HEK293 (cell line): ENCODE data around the gene NET1.

ENCODE experiments used
- ZNF140 ChIP-seq: fragments of 450-650 bp; formaldehyde crosslinking; IDR thresholded peaks from 2 replicates; pipeline ENCODE4 v1.5.1; 2016; ENCODE audit warnings: missing biosample characterization, missing genetic modification characterization
- TF ChIP-seq, protein P1 (sequence below): fragments of 450-650 bp; formaldehyde crosslinking; IDR thresholded peaks from 2 replicates; pipeline ENCODE4 v1.5.1; 2016; ENCODE audit warnings: missing biosample characterization, missing genetic modification characterization

DNA sequence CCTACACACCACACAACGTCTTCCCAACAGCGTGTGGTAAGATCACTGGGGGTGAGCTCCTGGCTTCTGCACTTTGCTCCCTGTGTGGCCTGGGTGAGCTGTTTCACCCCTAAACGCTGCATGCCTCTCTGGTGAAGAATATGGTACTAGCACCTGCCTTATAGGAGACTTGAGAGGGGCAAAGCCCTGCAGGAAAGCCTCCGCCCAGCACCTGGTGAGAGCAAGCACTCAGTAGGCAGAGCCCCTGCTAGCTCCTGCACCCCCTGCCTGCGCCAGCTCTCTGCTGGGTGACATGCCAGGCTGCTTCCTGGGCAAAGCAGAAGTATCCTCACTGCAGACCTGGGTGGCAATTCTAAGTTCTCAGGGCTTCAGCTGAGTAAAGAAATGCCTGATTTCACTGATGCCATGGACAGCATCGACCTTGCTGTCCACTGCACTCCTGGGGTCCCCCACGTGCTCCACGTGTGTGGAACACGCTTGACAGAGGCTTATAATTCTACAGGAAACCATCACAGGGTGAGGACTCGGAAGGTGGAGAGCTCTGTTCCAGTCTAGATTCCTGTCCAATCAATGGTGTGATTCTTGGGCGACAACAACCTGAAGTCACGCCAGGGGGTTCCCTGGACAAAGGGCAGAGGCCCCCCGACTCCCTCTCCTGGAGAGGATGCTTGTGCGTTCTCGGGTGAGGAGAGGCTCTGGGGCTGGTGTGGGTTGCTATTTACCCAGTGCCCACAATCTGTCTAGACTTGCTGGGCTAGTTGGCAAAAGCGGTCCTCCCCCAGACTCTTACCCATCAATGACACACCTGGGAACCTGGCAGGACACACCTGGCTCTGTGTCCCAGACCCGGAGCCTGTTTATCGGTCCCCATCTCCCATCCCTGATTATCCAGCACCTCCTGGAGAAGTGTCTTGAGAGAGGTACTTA is 92.1 kb downstream of the NET1 start:
- TF ChIP-seq, protein P1, sequence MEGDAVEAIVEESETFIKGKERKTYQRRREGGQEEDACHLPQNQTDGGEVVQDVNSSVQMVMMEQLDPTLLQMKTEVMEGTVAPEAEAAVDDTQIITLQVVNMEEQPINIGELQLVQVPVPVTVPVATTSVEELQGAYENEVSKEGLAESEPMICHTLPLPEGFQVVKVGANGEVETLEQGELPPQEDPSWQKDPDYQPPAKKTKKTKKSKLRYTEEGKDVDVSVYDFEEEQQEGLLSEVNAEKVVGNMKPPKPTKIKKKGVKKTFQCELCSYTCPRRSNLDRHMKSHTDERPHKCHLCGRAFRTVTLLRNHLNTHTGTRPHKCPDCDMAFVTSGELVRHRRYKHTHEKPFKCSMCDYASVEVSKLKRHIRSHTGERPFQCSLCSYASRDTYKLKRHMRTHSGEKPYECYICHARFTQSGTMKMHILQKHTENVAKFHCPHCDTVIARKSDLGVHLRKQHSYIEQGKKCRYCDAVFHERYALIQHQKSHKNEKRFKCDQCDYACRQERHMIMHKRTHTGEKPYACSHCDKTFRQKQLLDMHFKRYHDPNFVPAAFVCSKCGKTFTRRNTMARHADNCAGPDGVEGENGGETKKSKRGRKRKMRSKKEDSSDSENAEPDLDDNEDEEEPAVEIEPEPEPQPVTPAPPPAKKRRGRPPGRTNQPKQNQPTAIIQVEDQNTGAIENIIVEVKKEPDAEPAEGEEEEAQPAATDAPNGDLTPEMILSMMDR (tag by site-specific recombination): no peak
- TF ChIP-seq ZNF140 (tag by site-specific recombination): no peak
